H1 (cell line): ENCODE measurements around the gene SPTBN4. TPM values are rescaled to one million over a fixed set of nuclear protein-coding genes. Genes with fewer than 3 reads are reported as not detected.

ENCODE experiments used
- CTCF ChIA-PET: fragments of 300-600 bp; sonication (Branson Sonifier 250); formaldehyde crosslinking; loops from one replicate; lab custom pipeline; 2021; ENCODE audit not compliant: partially characterized antibody; lab: Charles Lee
- POLR2A ChIA-PET: fragments of 300-600 bp; sonication (Branson Sonifier 250); formaldehyde crosslinking; loops from one replicate; lab custom pipeline; 2021; ENCODE audit warnings: inconsistent platforms; ENCODE audit not compliant: partially characterized antibody; lab: Charles Lee
- DNase-seq, 2 experiments: peaks; one replicate each; pipeline versions ENCODE4 v3.0.0 to v3.0.0-alpha.2; 2010 to 2022; ENCODE audit warnings: low spot score in 2 of 2, low read depth in 1 of 2, mixed read lengths in 1 of 2
- FAIRE-seq: peaks from 2 replicates; lab custom pipeline; 2011; peaks lifted over from hg19 to GRCh38; lab: Jason Lieb, UNC
- H2AFZ ChIP-seq: 2 replicates; pipeline ENCODE4 v1.8.1; 2012; ENCODE audit warnings: low read length, inconsistent platforms
- H2AK5ac ChIP-seq: 2 replicates; pipeline ENCODE4 v1.6.1; 2013; ENCODE audit warnings: low read depth, low read length
- H2BK120ac ChIP-seq: replicated peaks from 2 replicates; pipeline ENCODE3; 2013; ENCODE audit warnings: low read depth, low read length, inconsistent platforms
- H2BK12ac ChIP-seq: 2 replicates; pipeline ENCODE4 v1.6.1; 2013; ENCODE audit warnings: low read depth, low read length
- H2BK15ac ChIP-seq: 2 replicates; pipeline ENCODE4 v1.6.1; 2013; ENCODE audit warnings: low read length
- H2BK20ac ChIP-seq: 2 replicates; pipeline ENCODE4 v1.6.1; 2013; ENCODE audit warnings: low read length
- H2BK5ac ChIP-seq: 2 replicates; pipeline ENCODE4 v1.6.1; 2013; ENCODE audit warnings: low read depth, low read length
- H3K14ac ChIP-seq: 2 replicates; pipeline ENCODE4 v1.6.1; 2013; ENCODE audit warnings: inconsistent platforms; ENCODE audit not compliant: insufficient read length
- H3K18ac ChIP-seq: 2 replicates; pipeline ENCODE4 v1.6.1; 2013; ENCODE audit warnings: low read length; ENCODE audit errors: extremely low read depth
- H3K23ac ChIP-seq: 2 replicates; pipeline ENCODE4 v1.6.1; 2013; ENCODE audit warnings: inconsistent platforms; ENCODE audit not compliant: insufficient read length
- H3K23me2 ChIP-seq: 2 replicates; pipeline ENCODE4 v1.6.1; 2013; ENCODE audit warnings: low read depth, low read length
- H3K27ac ChIP-seq: 2 replicates; pipeline ENCODE4 v1.6.1; 2011; ENCODE audit warnings: low read depth, low read length, inconsistent platforms
- H3K27me3 ChIP-seq, 4 experiments: replicated peaks in 1 of 4; 1 replicate in 1 of 4; 2 replicates in 3 of 4; pipeline versions ENCODE4 v1.6.1 to v1.8.1; 2011 to 2013; ENCODE audit warnings: low read length in 3 of 4, mild to moderate bottlenecking in 3 of 4, inconsistent platforms in 2 of 4, mixed read lengths in 2 of 4, moderate library complexity in 1 of 4; ENCODE audit not compliant: control insufficient read depth in 3 of 4, insufficient read depth in 3 of 4; ENCODE audit errors: extremely low read depth in 1 of 4
- H3K36me3 ChIP-seq, 4 experiments: 2 replicates each; pipeline versions ENCODE4 v1.6.1 to v1.8.1; 2011 to 2013; ENCODE audit warnings: mild to moderate bottlenecking in 4 of 4, low read length in 3 of 4, moderate library complexity in 2 of 4, control low read depth in 1 of 4, inconsistent platforms in 1 of 4; ENCODE audit not compliant: insufficient read depth in 4 of 4, control insufficient read depth in 2 of 4
- H3K4ac ChIP-seq: replicated peaks from 2 replicates; pipeline ENCODE3; 2013; ENCODE audit warnings: low read length, low read depth, mixed read lengths, inconsistent platforms; ENCODE audit not compliant: insufficient read length
- H3K4me1 ChIP-seq, 4 experiments: replicated peaks in 1 of 4; 1 replicate in 1 of 4; 2 replicates in 3 of 4; pipeline versions ENCODE4 v1.6.1 to v1.8.1; 2011 to 2013; ENCODE audit warnings: low read length in 3 of 4, inconsistent platforms in 2 of 4, mixed read lengths in 1 of 4; ENCODE audit not compliant: insufficient read depth in 4 of 4, control insufficient read depth in 3 of 4
- H3K4me2 ChIP-seq, 2 experiments: 2 replicates each; pipeline versions ENCODE4 v1.6.1 to v1.8.1; 2011 to 2013; ENCODE audit warnings: low read depth in 2 of 2, low read length in 2 of 2, control low read depth in 1 of 2, inconsistent platforms in 1 of 2, mild to moderate bottlenecking in 1 of 2; ENCODE audit not compliant: insufficient read depth in 1 of 2
- H3K4me3 ChIP-seq, 4 experiments: fragments of 200-600, 300-600 bp in 1 of 4; sonication (generic), shearing (Covaris generic), sonication (Bioruptor Twin) in 1 of 4; 2 replicates each; pipeline versions ENCODE4 v1.5.1 to v1.8.1; 2011 to 2016; ENCODE audit warnings: low read length in 4 of 4, low read depth in 3 of 4, control low read depth in 2 of 4, inconsistent platforms in 2 of 4, mild to moderate bottlenecking in 2 of 4, mixed read lengths in 1 of 4, moderate library complexity in 1 of 4; ENCODE audit not compliant: insufficient read depth in 2 of 4; ENCODE audit errors: extremely low read depth in 1 of 4
- H3K56ac ChIP-seq: replicated peaks from 2 replicates; pipeline ENCODE3; 2013; ENCODE audit warnings: low read depth, mild to moderate bottlenecking, mixed read lengths, low read length, inconsistent platforms; ENCODE audit not compliant: insufficient read length
- H3K79me1 ChIP-seq: 2 replicates; pipeline ENCODE4 v1.6.1; 2013; ENCODE audit warnings: low read depth, low read length, control low read depth
- H3K79me2 ChIP-seq, 2 experiments: 2 replicates each; pipeline versions ENCODE4 v1.6.1 to v1.8.1; 2012 to 2013; ENCODE audit warnings: low read length in 2 of 2, mild to moderate bottlenecking in 2 of 2, inconsistent platforms in 1 of 2; ENCODE audit not compliant: insufficient read depth in 2 of 2, control insufficient read depth in 1 of 2
- H3K9ac ChIP-seq, 4 experiments: replicated peaks in 1 of 4; 1 replicate in 1 of 4; 2 replicates in 3 of 4; pipeline versions ENCODE4 v1.6.1 to v1.8.1; 2011 to 2013; ENCODE audit warnings: low read depth in 3 of 4, low read length in 3 of 4, control low read depth in 2 of 4, mild to moderate bottlenecking in 2 of 4, moderate library complexity in 2 of 4, inconsistent platforms in 1 of 4; ENCODE audit errors: extremely low read depth in 1 of 4
- H3K9me3 ChIP-seq, 2 experiments: 2 replicates each; pipeline versions ENCODE4 v1.6.1 to v1.8.1; 2012 to 2013; ENCODE audit warnings: mild to moderate bottlenecking in 2 of 2, moderate library complexity in 2 of 2, control low read depth in 1 of 2, inconsistent platforms in 1 of 2, low read depth in 1 of 2, low read length in 1 of 2, mixed read lengths in 1 of 2; ENCODE audit not compliant: insufficient read depth in 2 of 2
- H4K20me1 ChIP-seq, 2 experiments: replicated peaks in 1 of 2; 2 replicates each; pipeline versions ENCODE3 to v1.8.1; 2011 to 2013; ENCODE audit warnings: inconsistent platforms in 2 of 2, low read length in 2 of 2, mild to moderate bottlenecking in 1 of 2; ENCODE audit not compliant: insufficient read depth in 2 of 2, control insufficient read depth in 1 of 2
- H4K5ac ChIP-seq: 2 replicates; pipeline ENCODE4 v1.6.1; 2013; ENCODE audit warnings: low read length, low read depth, mixed read lengths, inconsistent platforms; ENCODE audit not compliant: insufficient read length
- H4K8ac ChIP-seq: 2 replicates; pipeline ENCODE4 v1.8.0; 2013; ENCODE audit warnings: mild to moderate bottlenecking, moderate library complexity, low read length, inconsistent platforms; ENCODE audit not compliant: insufficient read depth; ENCODE audit errors: extremely low read depth
- H4K91ac ChIP-seq: replicated peaks from 2 replicates; pipeline ENCODE3; 2013; ENCODE audit warnings: low read length, mixed read lengths, inconsistent platforms; ENCODE audit not compliant: insufficient read length
- KDM1A ChIP-seq: fragments of 200-600, 300-600 bp; sonication (generic); IDR thresholded peaks from 2 replicates; pipeline ENCODE4 v1.7.1; 2016; ENCODE audit warnings: mild to moderate bottlenecking, low read length, borderline replicate concordance
- RXRA ChIP-seq: IDR thresholded peaks from 2 replicates; pipeline ENCODE4 v1.6.1; 2011; ENCODE audit warnings: low read depth, mild to moderate bottlenecking, low read length, moderate library complexity; ENCODE audit not compliant: insufficient read depth
- WGBS, 2 experiments: shearing (Covaris generic) in 1 of 2; methylation state at CpG; one replicate each; pipeline versions ENCODE4 v1.1.6 to v1.1.7; 2013 to 2015; ENCODE audit warnings: low lambda C conversion rate in 2 of 2, mixed read lengths in 2 of 2, inconsistent platforms in 1 of 2, low coverage in 1 of 2, missing lambda C conversion rate in 1 of 2; ENCODE audit not compliant: insufficient replicate concordance in 2 of 2, insufficient coverage in 1 of 2, insufficient read length in 1 of 2; ENCODE audit errors: extremely low coverage in 1 of 2, missing lambda C conversion rate in 1 of 2; 5-methylcytosine and 5-hydroxymethylcytosine counted together
- polyA plus RNA-seq, 7 experiments: library from polyadenylated mRNA; depleted of rRNA in 3 of 7; stranded (reverse) in 5 of 7; unstranded in 2 of 7; fragments of >200 nt in 5 of 7; fragments of 200-250 nt in 2 of 7; gene quantifications; 1 replicate in 5 of 7; 2 replicates in 1 of 7; 4 replicates in 1 of 7; pipeline versions ENCODE4 v1.2.1 to v1.2.3, GENCODE V29; 2011 to 2013; ENCODE audit warnings: missing spikeins in 2 of 7, mixed read lengths in 2 of 7
- total RNA-seq: library from RNA; stranded (reverse); fragmentation: NEBNext Ultra II Directional; extraction: Animal tissue kit (Norgen Biotek cat#: 25700); gene quantifications from 2 replicates; pipeline ENCODE4 v1.2.1, GENCODE V29; 2021

Gene SPTBN4
- total and polyA plus RNA-seq, 2 of the 8 experiments (the other 6 are each of a cell fraction or from before 2014, with no cell fraction given), result 1.9 to 3.0 TPM

GRCh38 chr19:40418040-40418439 lies 48.8 kb upstream of the SPTBN4 start:
- no peak overlapping the region for H2BK5ac ChIP-seq
- 0 out of 2 replicates have a peak, but pooled peaks have one; percentile 30 for TF ChIP-seq KDM1A
- no peak for TF ChIP-seq RXRA
- no peak overlapping the region for H2BK12ac ChIP-seq
- H3K56ac ChIP-seq, result no peak overlapping the region
- H3K4me3 ChIP-seq, result no peak overlapping the region
- H4K91ac ChIP-seq, result no peak overlapping the region
- H3K27me3 ChIP-seq, result no peaks in the 10 kb centered on the region; a peak in 1 of 7 replicates
- CTCF ChIA-PET, result interaction anchor here (1.4 to 4.4 kb wide), 5 partner anchors 9 to 113 kb away, joined by 3 to 41 read pairs (median 6); partner anchors contain the start of genes BLVRB and SPTBN4
- H3K36me3 ChIP-seq, result peaks cover 0 to 2% (median 0%) of the 10 kb centered on the region in 4 experiments; a peak in 2 of 8 replicates
- no peaks in the 10 kb centered on the region for H3K79me1 ChIP-seq
- no peak overlapping the region for H3K27ac ChIP-seq
- WGBS, 2 experiments, result 90% methylated on average over 3 of the region's 3 CpGs; no CpG with 5 or more reads in 1 of the 2 experiments
- no peak overlapping the region for H3K14ac ChIP-seq
- DNase-seq, result no peak
- H3K4me1 ChIP-seq, result peaks cover 4 to 18% (median 9%) of the 10 kb centered on the region in 4 experiments
- H2BK15ac ChIP-seq, result no peak overlapping the region
- H3K23ac ChIP-seq, result no peak overlapping the region
- no peaks in the 10 kb centered on the region for H3K9me3 ChIP-seq
- H3K4ac ChIP-seq, result no peak overlapping the region
- POLR2A ChIA-PET, result interaction anchor here (0.9 to 3.1 kb wide), 5 partner anchors 10 to 29 kb away, joined by 3 to 14 read pairs (median 7); partner anchors contain the start of gene HIPK4
- H4K8ac ChIP-seq, result no peak overlapping the region
- FAIRE-seq, result no peak
- H3K79me2 ChIP-seq, result no peaks in the 10 kb centered on the region
- H3K4me2 ChIP-seq, result no peak overlapping the region
- no peak overlapping the region for H3K9ac ChIP-seq
- no peak overlapping the region for H2BK20ac ChIP-seq
- no peak overlapping the region for H2BK120ac ChIP-seq
- H4K5ac ChIP-seq, result no peak overlapping the region
- no peak overlapping the region for H2AK5ac ChIP-seq
- no peak overlapping the region for H3K18ac ChIP-seq
- H3K23me2 ChIP-seq, result peaks cover 3% of the 10 kb centered on the region; the same call in 1 of the 2 replicates
- H4K20me1 ChIP-seq, result no peaks in the 10 kb centered on the region
- no peak overlapping the region for H2AFZ ChIP-seq
